Measurements from ENCODE around the gene CDH11.

The CDH11 gene

DNA sequence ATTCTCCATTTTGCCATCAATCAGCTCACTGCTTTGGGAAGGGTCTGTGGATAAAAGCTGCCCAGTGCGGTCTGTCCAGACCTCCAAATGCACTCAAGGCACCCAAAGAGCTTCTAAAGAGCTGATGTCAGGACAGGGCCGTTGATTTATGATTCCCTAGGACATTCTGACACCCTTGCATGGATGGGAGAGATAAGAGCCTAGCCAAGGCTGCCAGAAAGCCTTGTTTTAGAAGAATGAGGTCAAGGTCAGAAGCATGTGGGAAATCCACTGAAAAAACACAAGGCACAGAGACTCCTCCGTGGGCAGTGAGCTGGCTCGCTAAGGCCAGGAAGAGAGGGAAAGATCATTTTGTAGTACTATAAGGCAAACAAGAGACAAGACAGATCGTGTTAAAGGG, 214.0 kb downstream of the CDH11 start:
- DNase-seq (ENCODE audit: low spot score) = no peak

DNA sequence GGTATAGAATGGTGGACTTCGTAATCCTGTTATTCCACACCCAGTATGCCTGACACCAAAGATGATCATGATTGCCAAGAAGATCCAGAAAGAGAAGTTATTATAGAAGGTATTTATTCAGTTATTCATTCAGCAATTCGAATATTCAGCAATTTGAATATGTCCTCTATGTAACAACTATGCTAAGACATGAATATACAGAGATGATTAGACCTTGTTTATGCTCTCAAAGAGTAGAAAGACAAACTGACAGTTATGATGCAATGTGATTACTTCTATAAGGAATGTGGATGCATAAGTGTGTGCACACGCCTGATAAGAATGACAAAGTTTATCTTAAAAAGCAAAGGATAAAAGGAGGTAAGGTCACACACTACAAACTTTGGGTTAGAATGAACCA, 218.1 kb downstream of the CDH11 start:
- DNase-seq (ENCODE audit: low spot score) = no peak

DNA sequence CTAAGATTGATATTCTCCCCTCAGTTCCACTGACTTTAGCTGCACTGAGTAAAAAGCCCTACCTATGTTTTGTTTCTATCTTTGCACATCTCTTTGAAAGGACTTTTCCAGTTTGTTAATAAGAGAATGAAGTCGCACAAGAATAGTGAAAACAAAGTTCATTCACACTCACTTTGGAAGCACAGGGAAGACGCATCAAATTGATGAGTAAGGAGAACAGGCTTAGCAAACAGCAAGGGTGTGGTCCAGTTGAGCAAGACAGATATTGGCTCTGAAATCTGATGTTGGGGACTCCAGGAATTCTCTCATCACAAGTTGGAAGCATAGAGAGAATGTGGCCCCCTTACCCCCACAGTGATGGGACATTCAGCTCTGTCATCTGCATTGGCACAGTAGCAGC, 221.3 kb downstream of the CDH11 start:
- DNase-seq (ENCODE audit: low spot score) = no peak

DNA sequence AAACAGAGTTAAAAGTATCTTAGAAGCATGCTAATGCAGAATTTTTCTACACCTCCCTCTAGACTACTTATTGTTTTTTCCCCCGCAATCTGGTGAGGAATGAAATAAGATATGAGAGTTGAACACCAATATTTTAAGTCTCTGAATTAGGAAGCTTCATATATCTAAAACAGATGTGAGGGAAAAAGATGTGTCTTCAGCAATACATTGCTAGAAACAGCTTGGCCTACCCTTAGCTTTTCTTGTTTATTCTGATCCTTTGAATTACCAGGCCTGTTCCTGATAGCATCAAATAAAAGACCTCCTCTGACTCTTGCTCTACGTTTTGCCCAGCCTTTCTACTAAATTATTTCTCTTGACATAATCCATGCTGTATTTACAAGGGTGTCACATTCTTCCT, 221.8 kb downstream of the CDH11 start:
- no peak for DNase-seq (ENCODE audit: low spot score)

DNA sequence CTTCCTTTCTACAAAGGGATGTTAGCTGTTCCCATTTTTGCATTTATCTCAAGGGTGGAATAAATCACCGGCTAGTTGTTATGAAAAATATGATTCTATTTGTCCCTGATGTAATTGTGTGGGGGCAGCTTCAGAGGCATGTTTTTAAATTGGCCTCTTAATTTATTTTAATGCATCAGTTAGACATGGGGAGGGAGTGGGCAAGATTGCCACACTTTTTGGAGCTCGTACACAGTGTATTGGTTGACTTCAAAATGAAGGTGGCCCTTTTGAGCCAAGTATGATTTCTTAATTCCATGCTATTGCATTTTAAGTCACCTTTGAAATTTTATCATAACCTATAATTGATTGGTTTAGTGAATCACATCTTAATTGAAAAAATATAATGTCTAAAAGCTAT, 223.7 kb downstream of the CDH11 start:
- no peak for DNase-seq (ENCODE audit: low spot score)
